ENCODE data around the gene SBF2. TPM values are rescaled to one million over a fixed set of nuclear protein-coding genes. Genes with fewer than 3 reads are reported as not detected.
A peak's percentile ranks its signal among the peaks of the same experiment; 100 is the strongest.

SBF2 gene
- total and polyA plus RNA-seq, 2 of the 13 experiments (the other 11 are each of a cell fraction or from before 2014, with no cell fraction given), result 24.0 to 45.8 TPM

- TF ChIP-seq AKNA (CRISPR knock-in tag; IDR thresholded peaks at IDR 0.05; ENCODE audit: borderline replicate concordance) (no peak), ZNF674 (CRISPR knock-in tag; IDR thresholded peaks at IDR 0.05; ENCODE audit: low read depth) (no peak), ZZZ3 (CRISPR knock-in tag; IDR thresholded peaks at IDR 0.05; ENCODE audit: borderline replicate concordance) (peak; percentile 65; the same call in 1 of the 2 replicates), ZNF503 (CRISPR knock-in tag; IDR thresholded peaks at IDR 0.05) (peak; percentile 89), ZMYM3 (CRISPR knock-in tag; IDR thresholded peaks at IDR 0.05) (peak; percentile 88), MAX (IDR thresholded peaks at IDR 0.05) (peak; percentile 72), ZNF451 (CRISPR knock-in tag; IDR thresholded peaks at IDR 0.05) (0 out of 2 replicates have a peak, but pooled peaks have one; percentile 47), KDM3A (CRISPR knock-in tag; IDR thresholded peaks at IDR 0.05; ENCODE audit: low read depth) (peak; percentile 79; the same call in 1 of the 2 replicates), ZNF552 (CRISPR knock-in tag; IDR thresholded peaks at IDR 0.05; ENCODE audit: borderline replicate concordance) (peak; percentile 69), KAT7 (CRISPR knock-in tag; IDR thresholded peaks at IDR 0.05; ENCODE audit: borderline replicate concordance) (no peak), ZBTB8A (CRISPR knock-in tag; IDR thresholded peaks at IDR 0.05; ENCODE audit: borderline replicate concordance, low read depth) (no peak), KLF9 (CRISPR knock-in tag; IDR thresholded peaks at IDR 0.05; ENCODE audit: low read depth) (0 out of 2 replicates have a peak, but pooled peaks have one; percentile 61), BATF2 (CRISPR knock-in tag; IDR thresholded peaks at IDR 0.05) (no peak), MXD4 (CRISPR knock-in tag; IDR thresholded peaks at IDR 0.05) (peak; percentile 69; the same call in 1 of the 2 replicates), ZNF687 (CRISPR knock-in tag; IDR thresholded peaks at IDR 0.05) (peak; percentile 100)
Measured at GRCh38 chr11:9765320-9766101, 528.5 kb downstream of the SBF2 start (continued).
